Loucy (cell line): ENCODE measurements around the gene FGFR4.

ENCODE experiments used
- H2AFZ ChIP-seq: fragments of 200-600 bp; sonication (generic); 2 replicates; pipeline ENCODE4 v1.6.0; 2016; ENCODE audit warnings: antibody characterized with exemption, mild to moderate bottlenecking, low read length, moderate library complexity
- H3F3A ChIP-seq: fragments of 200-600 bp; 2 replicates; pipeline ENCODE4 v1.6.0; 2016; ENCODE audit warnings: antibody characterized with exemption, low read depth, mild to moderate bottlenecking
- H3K27me3 ChIP-seq: fragments of 200-600 bp; sonication (generic); 2 replicates; pipeline ENCODE4 v1.6.1; 2014; ENCODE audit warnings: low read length, mild to moderate bottlenecking; ENCODE audit not compliant: insufficient read depth, poor library complexity, severe bottlenecking
- H3K36me3 ChIP-seq: fragments of 200-600 bp; sonication (generic); 2 replicates; pipeline ENCODE4 v1.6.1; 2016; ENCODE audit warnings: low read length; ENCODE audit not compliant: insufficient read depth
- H3K4me1 ChIP-seq: fragments of 200-600 bp; sonication (generic); 2 replicates; pipeline ENCODE4 v1.5.1; 2014; ENCODE audit warnings: low read length, mild to moderate bottlenecking; ENCODE audit not compliant: insufficient read depth, poor library complexity, severe bottlenecking
- H3K4me2 ChIP-seq: fragments of 200-600 bp; sonication (generic); 2 replicates; pipeline ENCODE4 v1.6.0; 2014; ENCODE audit warnings: antibody characterized with exemption, low read length, low read depth, mild to moderate bottlenecking; ENCODE audit not compliant: poor library complexity, severe bottlenecking
- H3K4me3 ChIP-seq: fragments of 200-600 bp; sonication (generic); 2 replicates; pipeline ENCODE4 v1.5.1; 2014; ENCODE audit warnings: low read length, mild to moderate bottlenecking, mixed read lengths; ENCODE audit not compliant: poor library complexity, severe bottlenecking
- H3K79me2 ChIP-seq: fragments of 200-600 bp; sonication (generic); 2 replicates; pipeline ENCODE4 v1.6.1; 2014; ENCODE audit warnings: low read length; ENCODE audit not compliant: insufficient read depth
- H3K9ac ChIP-seq: fragments of 200-600 bp; sonication (generic); 2 replicates; pipeline ENCODE4 v1.6.0; 2014; ENCODE audit warnings: mild to moderate bottlenecking, low read depth, low read length, moderate library complexity; ENCODE audit not compliant: poor library complexity, severe bottlenecking
- H3K9me2 ChIP-seq: fragments of 200-600 bp; sonication (generic); replicated peaks from 2 replicates; pipeline ENCODE4 v1.6.1; 2016; ENCODE audit warnings: low read depth, low read length, mixed read lengths
- H3K9me3 ChIP-seq: fragments of 200-600 bp; sonication (generic); 2 replicates; pipeline ENCODE4 v1.6.1; 2014; ENCODE audit warnings: mild to moderate bottlenecking, antibody characterized with exemption, low read length, low read depth; ENCODE audit not compliant: insufficient read depth
- H4K20me1 ChIP-seq: fragments of 200-600 bp; sonication (generic); 2 replicates; pipeline ENCODE4 v1.6.0; 2014; ENCODE audit warnings: antibody characterized with exemption, low read length, mild to moderate bottlenecking; ENCODE audit not compliant: insufficient read depth, poor library complexity, severe bottlenecking
- CTCF ChIP-seq: fragments of 200-600 bp; sonication (generic); conservative IDR thresholded peaks from 2 replicates; pipeline ENCODE4 v1.5.1; 2014; ENCODE audit warnings: mild to moderate bottlenecking, antibody characterized with exemption, low read length
- EZH2phosphoT487 ChIP-seq: fragments of 200-600 bp; IDR thresholded peaks from 2 replicates; pipeline ENCODE4 v1.6.1; 2018; ENCODE audit warnings: antibody characterized with exemption, mild to moderate bottlenecking, moderate library complexity, borderline replicate concordance

The FGFR4 gene

GRCh38 chr5:177117441-177118045, 30.8 kb downstream of the FGFR4 start:
- H3K4me3 ChIP-seq, result no peak overlapping the region
- no peaks in the 10 kb centered on the region for H3K4me1 ChIP-seq
- H4K20me1 ChIP-seq, result no peaks in the 10 kb centered on the region
- peak overlapping the region; percentile 54 for H3K4me2 ChIP-seq
- H2AFZ ChIP-seq, result no peak overlapping the region
- H3K9me3 ChIP-seq, result no peaks in the 10 kb centered on the region
- H3K9ac ChIP-seq, result peak overlapping the region; percentile 36
- no peaks in the 10 kb centered on the region for H3F3A ChIP-seq
- no peaks in the 10 kb centered on the region for H3K79me2 ChIP-seq
- no peak for TF ChIP-seq EZH2phosphoT487
- TF ChIP-seq CTCF, result no peak
- H3K27me3 ChIP-seq, result no peaks in the 10 kb centered on the region
- no peaks in the 10 kb centered on the region for H3K9me2 ChIP-seq
- H3K36me3 ChIP-seq, result no peaks in the 10 kb centered on the region

- TF ChIP-seq CTCF (no peak), EZH2phosphoT487 (no peak)
- H3K79me2 ChIP-seq, result no peaks in the 10 kb centered on the region
- H3K4me1 ChIP-seq, result no peaks in the 10 kb centered on the region
Measured at GRCh38 chr5:177122566-177122965, 35.9 kb downstream of the FGFR4 start.

GRCh38 chr5:177123789-177124485, 37.2 kb downstream of the FGFR4 start:
- H3K4me1 ChIP-seq, result no peaks in the 10 kb centered on the region
- H3K36me3 ChIP-seq, result no peaks in the 10 kb centered on the region
- H3K79me2 ChIP-seq, result no peaks in the 10 kb centered on the region
- H3F3A ChIP-seq, result no peaks in the 10 kb centered on the region
- H3K4me3 ChIP-seq, result no peak overlapping the region
- no peak for TF ChIP-seq EZH2phosphoT487
- TF ChIP-seq CTCF, result no peak
- no peak overlapping the region for H3K9ac ChIP-seq
- no peaks in the 10 kb centered on the region for H3K27me3 ChIP-seq
- no peaks in the 10 kb centered on the region for H3K9me2 ChIP-seq
- H3K4me2 ChIP-seq, result no peak overlapping the region
- H2AFZ ChIP-seq, result no peak overlapping the region
- H3K9me3 ChIP-seq, result no peaks in the 10 kb centered on the region
- no peaks in the 10 kb centered on the region for H4K20me1 ChIP-seq

More at GRCh38 chr5:177122566-177122965, 35.9 kb downstream of the FGFR4 start:
- Histone ChIP-seq H2AFZ (no peak overlapping the region), H3K36me3 (no peaks in the 10 kb centered on the region), H3K9ac (no peak overlapping the region), H3K27me3 (no peaks in the 10 kb centered on the region), H3K4me2 (no peak overlapping the region), H4K20me1 (no peaks in the 10 kb centered on the region), H3K9me3 (no peaks in the 10 kb centered on the region), H3F3A (no peaks in the 10 kb centered on the region), H3K9me2 (no peaks in the 10 kb centered on the region), H3K4me3 (no peak overlapping the region)
